ENCODE data around the gene SPNS3.

The SPNS3 gene

DNA sequence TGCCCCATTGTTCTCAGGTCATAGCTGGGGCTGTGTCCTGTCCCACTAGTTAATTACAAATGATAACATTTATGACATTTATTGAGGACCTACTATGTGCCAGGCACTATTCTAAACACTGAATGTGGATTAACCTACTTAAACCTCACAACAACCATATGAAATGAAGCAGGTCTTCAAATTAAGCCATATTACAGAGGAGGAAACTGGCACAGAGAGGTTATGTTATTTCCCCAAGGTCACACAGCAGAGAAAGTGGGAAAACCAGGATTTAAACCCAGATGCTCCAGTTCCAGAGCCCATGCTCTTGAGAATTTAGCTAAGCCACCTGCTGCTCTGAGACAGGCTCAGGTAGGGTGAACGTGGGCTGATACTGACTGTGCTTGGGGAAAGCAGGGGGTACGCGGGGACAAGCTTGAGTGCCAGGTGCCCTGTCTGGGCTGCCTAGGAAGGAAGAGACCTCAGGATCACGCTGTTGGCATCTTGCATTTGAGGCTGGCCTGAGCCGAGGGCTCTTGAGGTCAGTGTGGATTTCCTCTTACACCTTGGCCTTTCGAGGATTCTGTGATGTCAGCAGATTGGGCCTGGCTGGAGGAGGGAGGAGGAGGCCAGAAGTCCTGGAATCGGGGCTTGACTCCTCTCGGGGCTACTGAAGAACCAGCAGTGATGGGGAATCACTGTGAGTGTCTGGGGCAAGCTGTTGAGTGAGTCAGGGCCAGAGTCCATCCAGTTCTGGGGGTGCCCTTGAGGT lies 73.8 kb downstream of the SPNS3 start:
- no peaks in the 10 kb centered on the region for H3K79me2 ChIP-seq
- H3K36me3 ChIP-seq (ENCODE audit: control insufficient read depth, insufficient read depth, low read length): no peaks in the 10 kb centered on the region

DNA sequence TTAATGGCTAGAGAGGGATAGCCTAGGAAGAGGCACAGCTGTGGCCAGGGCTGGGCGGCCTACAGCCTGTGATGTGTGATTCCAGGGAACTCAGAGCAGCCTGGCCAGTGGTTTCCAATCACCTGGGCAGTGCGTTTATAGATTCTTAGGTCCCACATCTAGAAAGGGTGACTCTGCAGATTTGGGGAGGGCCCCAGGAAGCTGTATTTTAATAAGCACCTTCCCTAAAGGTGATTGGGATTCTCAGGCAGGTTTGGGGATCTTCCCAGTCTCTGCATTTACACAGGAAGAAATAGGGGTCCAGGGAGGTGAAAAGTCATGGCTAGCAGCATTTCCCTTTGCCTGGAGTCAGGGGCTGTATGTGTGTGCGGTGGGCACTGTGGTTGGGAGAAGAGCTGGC lies 74.5 kb downstream of the SPNS3 start:
- Histone ChIP-seq H3K36me3 (ENCODE audit: control insufficient read depth, insufficient read depth, low read length) (no peaks in the 10 kb centered on the region), H3K4me2 (ENCODE audit: low read length) (no peak overlapping the region), H3K4me3 (ENCODE audit: low read depth, low read length) (no peak overlapping the region), H3K9ac (no peak overlapping the region), H2AFZ (no peak overlapping the region), H3K27me3 (ENCODE audit: control insufficient read depth, insufficient read depth, low read length) (no peaks in the 10 kb centered on the region), H3K4me1 (peaks cover 5% of the 10 kb centered on the region), H3K79me2 (no peaks in the 10 kb centered on the region), H3K9me3 (ENCODE audit: control insufficient read depth, low read length) (no peaks in the 10 kb centered on the region), H3K27ac (no peak overlapping the region)
- TF ChIP-seq CTCF (IDR thresholded peaks at IDR 0.05): no peak

More for the DNA sequence above, 73.8 kb downstream of the SPNS3 start:
- H3K4me2 ChIP-seq (ENCODE audit: low read length): no peak overlapping the region
- no peak for TF ChIP-seq CTCF (IDR thresholded peaks at IDR 0.05)
- H3K4me3 ChIP-seq (ENCODE audit: low read depth, low read length): no peak overlapping the region
- no peaks in the 10 kb centered on the region for H3K9me3 ChIP-seq (ENCODE audit: control insufficient read depth, low read length)
- no peaks in the 10 kb centered on the region for H3K27me3 ChIP-seq (ENCODE audit: control insufficient read depth, insufficient read depth, low read length)
- no peak overlapping the region for H2AFZ ChIP-seq
- no peak overlapping the region for H3K9ac ChIP-seq
- H3K4me1 ChIP-seq: peaks cover 5% of the 10 kb centered on the region
- H3K27ac ChIP-seq: peak overlapping the region; percentile 19

- Histone ChIP-seq H3K4me3 (ENCODE audit: low read depth, low read length) (no peak overlapping the region), H3K36me3 (ENCODE audit: control insufficient read depth, insufficient read depth, low read length) (no peaks in the 10 kb centered on the region), H2AFZ (no peak overlapping the region), H3K9ac (no peak overlapping the region), H3K9me3 (ENCODE audit: control insufficient read depth, low read length) (no peaks in the 10 kb centered on the region), H3K79me2 (no peaks in the 10 kb centered on the region), H3K27ac (peak overlapping the region; percentile 66), H3K4me2 (ENCODE audit: low read length) (no peak overlapping the region), H3K27me3 (ENCODE audit: control insufficient read depth, insufficient read depth, low read length) (no peaks in the 10 kb centered on the region), H3K4me1 (peaks cover 5% of the 10 kb centered on the region)
- TF ChIP-seq CTCF (IDR thresholded peaks at IDR 0.05): no peak
Observed at GRCh38 chr17:4509401-4509800, 75.7 kb downstream of the SPNS3 start.

GRCh38 chr17:4509923-4510617 lies 76.3 kb downstream of the SPNS3 start:
- Histone ChIP-seq H2AFZ (no peak overlapping the region), H3K27me3 (ENCODE audit: control insufficient read depth, insufficient read depth, low read length) (no peaks in the 10 kb centered on the region), H3K9me3 (ENCODE audit: control insufficient read depth, low read length) (no peaks in the 10 kb centered on the region), H3K36me3 (ENCODE audit: control insufficient read depth, insufficient read depth, low read length) (no peaks in the 10 kb centered on the region), H3K27ac (peak overlapping the region; percentile 66), H3K79me2 (no peaks in the 10 kb centered on the region), H3K4me2 (ENCODE audit: low read length) (no peak overlapping the region), H3K9ac (no peak overlapping the region), H3K4me1 (peaks cover 5% of the 10 kb centered on the region), H3K4me3 (ENCODE audit: low read depth, low read length) (no peak overlapping the region)
- no peak for TF ChIP-seq CTCF (IDR thresholded peaks at IDR 0.05)
